ENCODE measurements around the gene HIVEP2. TPM values are rescaled to one million over a fixed set of nuclear protein-coding genes. Genes with fewer than 3 reads are reported as not detected.
A peak's percentile ranks its signal among the peaks of the same experiment; 100 is the strongest.

HIVEP2 gene
- total RNA-seq, 2 donors from 2014 or later = 23.8 to 33.1 TPM

DNA sequence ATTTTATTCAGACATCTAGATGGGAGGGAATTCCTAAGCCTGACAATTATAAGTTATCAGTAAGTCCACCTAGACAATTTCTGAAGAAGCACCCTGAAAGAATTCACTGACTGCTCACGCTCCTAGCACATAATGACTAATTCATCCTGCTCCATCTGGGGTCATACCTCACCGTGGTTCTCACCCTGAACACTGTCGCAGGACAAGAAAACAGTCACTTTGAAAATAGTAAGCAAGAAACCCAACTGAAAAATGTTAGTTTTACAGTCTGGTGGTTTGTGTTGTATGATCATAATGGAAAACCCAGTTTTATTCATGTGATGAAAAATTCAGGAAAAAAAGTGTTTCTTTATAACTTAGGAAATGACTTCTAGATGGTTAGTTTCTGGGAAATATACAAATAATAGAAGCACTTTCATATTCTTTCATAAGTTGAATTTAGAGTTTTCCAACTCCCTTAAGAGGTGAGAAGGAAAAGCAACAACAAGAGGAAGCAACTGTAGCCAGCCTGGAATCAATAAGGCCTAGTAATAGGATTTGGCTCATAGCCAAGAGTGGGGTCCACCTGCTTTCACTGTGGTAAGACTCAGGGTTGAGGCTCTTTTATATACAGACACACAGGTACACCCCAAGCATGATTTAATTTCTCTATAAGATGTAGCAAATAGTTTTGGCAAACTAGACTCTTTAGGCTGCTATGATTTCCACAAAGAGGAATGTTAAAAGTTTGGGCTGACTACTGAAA is 94.1 kb downstream of the HIVEP2 start:
- H3K9me3 Mint-ChIP-seq = no peaks in the 10 kb centered on the region
- H3K27ac Mint-ChIP-seq = peak overlapping the region; percentile 89 to 90
- DNase-seq (ENCODE audit: low spot score in 2 of 2) (no peak), ATAC-seq (peak; percentile 66 to 76)
- H3K36me3 Mint-ChIP-seq = peaks cover 6 to 14% of the 10 kb centered on the region in 2 donors

DNA sequence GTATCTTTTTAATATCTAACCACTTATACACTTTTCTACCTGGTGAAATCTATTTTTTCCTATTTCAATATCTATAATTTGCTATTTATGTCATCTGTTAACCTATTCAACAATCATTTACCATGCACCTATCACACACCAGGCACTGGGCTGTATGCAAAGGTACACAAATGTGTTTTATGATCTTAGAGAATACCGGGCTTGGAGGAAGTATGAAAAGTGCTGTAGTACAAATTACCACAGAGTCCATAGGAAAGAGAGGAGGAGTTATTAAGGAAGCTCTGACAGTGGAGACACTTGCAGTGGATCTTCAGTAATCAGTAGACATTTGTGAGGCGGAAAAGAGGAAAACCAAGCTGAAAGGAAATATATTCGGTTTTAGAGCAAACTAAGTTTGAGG is 96.0 kb downstream of the HIVEP2 start:
- ATAC-seq = no peak
- DNase-seq (ENCODE audit: low spot score in 2 of 2) = no peak

DNA sequence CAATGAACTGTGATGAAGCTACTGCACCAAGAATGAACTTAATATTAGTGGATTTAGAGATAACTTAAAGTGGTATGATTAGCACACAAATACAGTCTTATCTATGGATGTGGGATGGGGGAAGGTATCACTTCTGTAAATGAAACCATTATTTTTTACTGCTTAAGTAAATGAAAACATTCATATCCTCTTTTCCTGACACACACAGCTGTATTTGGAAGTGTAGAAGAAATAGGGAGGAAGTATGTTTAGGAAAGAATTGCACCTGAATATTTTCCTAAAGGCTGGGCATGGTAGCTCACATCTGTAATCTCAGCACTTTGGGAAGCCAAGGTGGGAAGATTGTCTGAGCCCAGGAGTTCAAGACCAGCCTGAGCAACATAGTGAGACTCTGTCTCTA is 96.8 kb downstream of the HIVEP2 start:
- Mint-ChIP-seq H3K9me3 (no peaks in the 10 kb centered on the region), H3K36me3 (no peaks in the 10 kb centered on the region), H3K27ac (no peak overlapping the region)
- ATAC-seq (no peak), DNase-seq (ENCODE audit: low spot score in 2 of 2) (no peak)

More for the DNA sequence above, 96.0 kb downstream of the HIVEP2 start:
- H3K36me3 Mint-ChIP-seq = peaks cover 0 to 7% of the 10 kb centered on the region in 2 donors
- H3K9me3 Mint-ChIP-seq = no peaks in the 10 kb centered on the region
- H3K27ac Mint-ChIP-seq = peak overlapping the region; percentile 22 to 38

DNA sequence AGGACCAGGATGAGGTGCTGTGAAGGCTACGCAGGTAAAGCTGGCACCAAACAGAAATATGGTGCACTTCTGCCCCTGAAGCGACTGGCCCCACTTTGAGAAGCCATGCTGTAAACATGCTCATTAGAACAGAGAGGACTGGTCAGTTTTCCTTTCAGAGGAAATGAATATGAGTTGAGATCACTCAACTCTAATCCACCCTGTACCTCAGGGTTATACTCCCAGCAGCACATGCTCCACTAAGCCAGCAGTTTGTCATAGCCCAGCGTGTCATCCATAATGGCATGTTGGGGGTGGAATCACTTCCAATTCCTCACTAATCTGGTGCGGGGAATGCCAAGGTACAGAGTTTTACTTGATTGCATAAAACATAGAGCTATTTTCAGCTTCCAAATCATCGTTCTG is 98.1 kb downstream of the HIVEP2 start:
- no peaks in the 10 kb centered on the region for H3K36me3 Mint-ChIP-seq
- ATAC-seq (no peak), DNase-seq (ENCODE audit: low spot score in 2 of 2) (no peak)
- no peaks in the 10 kb centered on the region for H3K9me3 Mint-ChIP-seq
- peak overlapping the region; percentile 99 to 100 for H3K27ac Mint-ChIP-seq

DNA sequence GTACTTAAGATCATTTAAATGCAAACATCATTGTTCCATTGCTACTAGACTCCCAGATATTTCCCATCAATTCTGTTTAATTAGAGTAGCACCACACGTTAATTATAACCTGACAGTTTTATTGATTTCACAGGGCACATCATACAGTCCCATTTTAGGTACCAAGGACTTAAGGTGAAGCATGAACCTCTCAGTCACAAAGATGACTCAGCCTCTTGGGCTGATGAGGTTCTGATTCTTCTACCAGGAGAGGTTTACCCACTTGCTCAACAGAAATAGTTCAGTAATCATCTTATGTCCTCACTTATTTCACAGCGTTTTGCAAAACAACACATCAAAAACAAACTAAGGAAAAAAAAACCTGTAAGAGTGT is 98.5 kb downstream of the HIVEP2 start:
- no peak for ATAC-seq
- Mint-ChIP-seq H3K27ac (peak overlapping the region; percentile 99 to 100), H3K9me3 (no peaks in the 10 kb centered on the region), H3K36me3 (no peaks in the 10 kb centered on the region)
- no peak for DNase-seq (ENCODE audit: low spot score in 2 of 2)

DNA sequence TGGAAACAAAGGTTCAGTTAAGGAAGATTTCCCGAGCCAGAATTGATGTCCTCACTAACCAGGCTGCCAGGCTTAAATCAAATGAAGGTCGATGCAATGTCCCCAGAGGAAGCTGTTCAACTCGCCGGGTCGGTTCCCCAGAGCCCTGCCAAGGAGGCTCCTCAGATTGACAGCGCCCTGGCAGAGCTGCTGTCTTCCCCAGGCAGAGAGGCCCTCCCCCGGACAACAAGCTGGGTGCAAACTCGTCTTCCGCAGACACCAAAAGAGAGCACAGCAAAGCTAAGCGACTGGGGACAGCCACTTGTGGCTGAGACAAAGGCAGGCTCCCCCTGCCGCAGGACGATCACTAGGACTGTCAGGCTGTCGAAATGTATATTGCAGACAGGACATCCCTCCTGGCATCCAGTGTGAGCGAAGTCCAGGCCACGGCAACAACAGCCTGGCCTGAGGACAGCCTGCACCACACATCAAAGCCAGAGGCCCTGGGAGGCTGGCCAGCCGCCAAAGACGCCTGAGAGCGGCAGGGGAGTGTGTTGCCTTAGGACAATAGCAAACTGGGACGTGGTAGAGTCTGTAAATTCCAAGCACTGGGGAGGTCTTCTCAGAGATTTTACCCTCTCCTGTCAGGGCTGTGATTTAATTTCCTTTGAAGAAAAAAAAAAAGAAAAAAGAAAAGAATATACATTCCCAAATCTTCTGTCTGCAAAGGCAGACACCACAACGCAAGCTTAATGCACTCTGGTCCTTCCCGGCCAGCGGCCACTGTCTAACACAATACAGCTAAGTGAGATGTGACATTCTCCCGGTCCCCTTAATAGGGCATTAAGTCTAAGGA is 99.1 kb downstream of the HIVEP2 start:
- peak; percentile 3 for ATAC-seq
- peak overlapping the region; percentile 99 to 100 for H3K27ac Mint-ChIP-seq
- H3K9me3 Mint-ChIP-seq = no peaks in the 10 kb centered on the region
- no peaks in the 10 kb centered on the region for H3K36me3 Mint-ChIP-seq
- DNase-seq (ENCODE audit: low spot score in 2 of 2) = no peak

DNA sequence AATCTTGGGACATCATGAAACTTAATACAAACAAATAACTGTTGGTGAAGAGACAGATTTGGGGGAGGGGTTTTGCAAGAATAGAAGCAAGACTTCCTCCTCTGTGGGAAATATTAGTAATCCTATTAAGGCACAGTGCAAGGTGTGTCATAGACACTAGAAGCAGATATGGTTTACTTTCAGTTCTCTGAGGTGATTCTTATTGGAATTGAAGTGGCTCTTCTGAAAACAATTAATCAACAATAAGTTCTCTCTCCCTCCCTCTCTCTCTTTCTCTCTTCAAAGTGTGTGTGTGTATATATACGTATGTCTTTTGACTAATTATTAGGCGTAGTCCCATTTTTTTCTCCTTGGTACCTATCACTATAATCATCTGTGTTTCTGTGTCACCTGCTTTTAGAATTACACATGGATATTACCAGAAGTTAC is 99.8 kb downstream of the HIVEP2 start:
- Mint-ChIP-seq H3K27ac (peak overlapping the region; percentile 99 to 100), H3K36me3 (no peaks in the 10 kb centered on the region), H3K9me3 (no peaks in the 10 kb centered on the region)
- no peak for DNase-seq (ENCODE audit: low spot score in 2 of 2)
- ATAC-seq = peak; percentile 19 to 34

DNA sequence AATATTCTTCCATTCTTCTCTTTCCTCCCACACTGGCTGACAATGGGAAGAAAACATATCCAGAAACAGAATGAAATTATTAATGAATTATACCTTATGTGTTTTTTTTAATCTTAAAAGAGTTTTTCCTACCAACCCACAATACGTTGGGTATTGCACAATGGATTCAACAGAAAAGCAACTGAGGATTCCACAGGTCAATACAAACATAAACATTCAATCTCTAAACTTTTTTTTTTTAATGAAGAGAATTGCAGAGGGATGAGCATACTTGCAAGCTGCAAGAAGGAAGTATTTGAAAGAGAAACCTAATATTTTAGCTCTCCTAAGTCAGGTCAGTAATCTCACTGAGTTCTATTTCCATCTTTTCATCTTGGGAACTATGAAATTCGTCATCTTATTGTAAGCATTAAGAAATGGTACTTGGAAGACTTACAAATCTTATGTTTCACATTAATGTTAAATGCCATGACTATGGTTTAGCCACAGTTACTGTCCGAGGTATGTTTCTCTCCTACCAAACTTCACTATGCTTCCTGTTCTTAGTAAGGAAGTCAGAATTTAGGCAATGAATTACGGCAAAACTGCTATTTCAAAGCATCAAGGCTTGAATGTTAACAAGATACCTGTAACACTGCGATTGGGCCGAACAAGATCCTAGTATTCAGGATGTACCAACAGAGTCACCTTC is 100.8 kb downstream of the HIVEP2 start:
- Mint-ChIP-seq H3K36me3 (no peaks in the 10 kb centered on the region), H3K9me3 (no peaks in the 10 kb centered on the region), H3K27ac (peak overlapping the region; percentile 99 to 100)
- no peak for DNase-seq (ENCODE audit: low spot score in 2 of 2)
- ATAC-seq = no peak

DNA sequence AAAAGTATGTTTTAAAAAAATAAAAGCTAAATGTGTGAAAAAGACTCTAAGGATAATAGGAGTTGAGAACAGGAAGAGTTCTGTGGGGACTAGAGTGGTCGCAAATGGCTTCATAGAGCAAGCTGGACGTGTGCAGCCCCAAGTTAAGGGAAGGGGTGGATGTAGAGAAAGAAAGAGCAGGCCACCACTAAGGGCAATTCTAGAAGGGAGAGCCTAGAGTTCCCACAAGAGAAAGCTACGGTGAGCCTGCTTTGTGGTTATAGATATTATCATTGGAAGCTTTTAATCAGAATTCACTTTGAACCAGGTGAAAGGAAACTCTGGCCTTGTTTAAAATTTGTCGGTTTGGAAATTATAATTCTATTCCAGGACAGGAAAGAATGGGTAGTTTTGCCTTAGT is 101.6 kb downstream of the HIVEP2 start:
- Mint-ChIP-seq H3K9me3 (no peaks in the 10 kb centered on the region), H3K36me3 (no peaks in the 10 kb centered on the region), H3K27ac (peak overlapping the region; percentile 99 to 100)
- ATAC-seq (peak; percentile 13 to 26), DNase-seq (ENCODE audit: low spot score in 2 of 2) (no peak)

DNA sequence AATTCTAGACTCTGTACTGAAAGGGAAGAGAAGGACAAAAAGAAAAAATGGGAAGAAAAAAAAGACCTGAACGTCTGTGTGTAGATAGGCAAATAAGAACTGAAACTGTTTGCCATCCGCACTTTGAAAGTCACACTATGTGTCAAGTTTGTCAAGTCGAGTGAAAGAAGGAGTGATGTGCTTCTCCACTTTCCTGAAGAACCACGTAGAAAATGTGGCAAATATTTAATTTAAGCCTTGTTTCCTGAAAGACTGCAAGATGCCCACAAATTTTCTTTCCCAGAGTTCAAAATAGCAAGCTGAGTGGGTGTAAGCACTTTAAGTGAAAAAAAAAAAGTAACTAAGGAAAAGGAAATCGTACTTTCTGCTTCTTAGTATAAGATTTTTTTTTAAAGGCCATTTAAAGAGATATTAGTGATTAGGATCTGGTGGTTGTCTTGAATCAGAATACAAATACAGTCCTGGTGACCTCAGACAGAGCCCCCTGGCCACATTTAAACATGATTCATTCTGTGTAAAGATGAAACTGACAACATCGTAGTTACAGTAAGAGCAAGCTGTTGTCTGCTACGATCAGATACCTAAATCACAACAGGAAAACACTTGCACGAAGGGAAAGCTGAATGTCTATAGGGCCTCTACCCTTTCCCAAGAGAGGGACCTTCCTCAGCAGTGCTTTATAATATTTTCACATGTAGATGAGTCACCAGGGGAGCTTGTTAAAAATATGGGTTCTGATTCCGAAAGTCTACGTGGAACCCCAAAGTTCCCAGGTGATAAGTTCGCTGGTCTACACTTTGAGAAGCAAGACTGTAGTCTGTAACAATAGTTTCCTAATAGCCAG is 102.3 kb downstream of the HIVEP2 start:
- no peaks in the 10 kb centered on the region for H3K9me3 Mint-ChIP-seq
- H3K27ac Mint-ChIP-seq = peak overlapping the region; percentile 99 to 100
- ATAC-seq (peak; percentile 78 to 86), DNase-seq (ENCODE audit: low spot score in 2 of 2) (no peak)
- no peaks in the 10 kb centered on the region for H3K36me3 Mint-ChIP-seq

DNA sequence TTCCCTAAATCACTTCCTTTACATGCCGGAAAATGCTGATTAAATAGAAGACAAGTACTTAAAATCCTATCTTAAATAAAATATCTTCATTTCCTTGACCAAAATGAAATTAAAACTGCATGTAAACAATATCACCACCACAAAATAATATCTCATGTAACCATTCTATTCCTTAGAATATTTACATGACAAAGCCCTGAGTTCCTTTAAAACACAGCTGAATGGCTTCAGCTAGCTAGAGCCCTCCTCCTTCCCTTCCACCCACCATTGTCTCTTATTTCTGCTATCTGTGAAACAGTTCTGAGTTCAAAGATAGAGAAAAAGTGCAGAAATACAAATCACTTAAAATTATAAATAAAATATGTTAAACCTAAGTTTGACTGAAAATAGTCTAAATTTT is 103.1 kb downstream of the HIVEP2 start:
- Mint-ChIP-seq H3K27ac (peak overlapping the region; percentile 99 to 100), H3K36me3 (no peaks in the 10 kb centered on the region), H3K9me3 (no peaks in the 10 kb centered on the region)
- ATAC-seq (no peak), DNase-seq (ENCODE audit: low spot score in 2 of 2) (no peak)

DNA sequence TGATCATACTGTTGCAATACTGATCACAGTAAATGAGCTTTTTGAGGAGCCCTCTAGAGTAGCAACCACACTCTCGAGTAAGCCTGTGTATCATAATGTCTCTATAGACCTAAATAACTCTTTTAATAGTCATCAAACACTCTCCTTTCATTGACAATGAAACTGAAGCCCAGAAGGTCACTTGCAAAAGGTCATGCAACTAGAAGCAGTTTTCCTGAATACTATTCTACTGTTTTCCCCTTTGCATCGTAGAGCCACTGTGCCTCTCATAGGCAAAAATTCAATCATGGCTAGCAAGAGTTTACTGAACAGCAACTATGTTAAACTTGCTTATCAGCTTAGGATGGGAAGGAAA is 105.3 kb downstream of the HIVEP2 start:
- DNase-seq (ENCODE audit: low spot score in 2 of 2) = no peak
- H3K9me3 Mint-ChIP-seq = no peaks in the 10 kb centered on the region
- peaks cover 0 to 15% of the 10 kb centered on the region in 2 donors for H3K36me3 Mint-ChIP-seq
- peak overlapping the region; percentile 81 to 88 for H3K27ac Mint-ChIP-seq
- peak in 1 of 2 donors; percentile 39 for ATAC-seq

DNA sequence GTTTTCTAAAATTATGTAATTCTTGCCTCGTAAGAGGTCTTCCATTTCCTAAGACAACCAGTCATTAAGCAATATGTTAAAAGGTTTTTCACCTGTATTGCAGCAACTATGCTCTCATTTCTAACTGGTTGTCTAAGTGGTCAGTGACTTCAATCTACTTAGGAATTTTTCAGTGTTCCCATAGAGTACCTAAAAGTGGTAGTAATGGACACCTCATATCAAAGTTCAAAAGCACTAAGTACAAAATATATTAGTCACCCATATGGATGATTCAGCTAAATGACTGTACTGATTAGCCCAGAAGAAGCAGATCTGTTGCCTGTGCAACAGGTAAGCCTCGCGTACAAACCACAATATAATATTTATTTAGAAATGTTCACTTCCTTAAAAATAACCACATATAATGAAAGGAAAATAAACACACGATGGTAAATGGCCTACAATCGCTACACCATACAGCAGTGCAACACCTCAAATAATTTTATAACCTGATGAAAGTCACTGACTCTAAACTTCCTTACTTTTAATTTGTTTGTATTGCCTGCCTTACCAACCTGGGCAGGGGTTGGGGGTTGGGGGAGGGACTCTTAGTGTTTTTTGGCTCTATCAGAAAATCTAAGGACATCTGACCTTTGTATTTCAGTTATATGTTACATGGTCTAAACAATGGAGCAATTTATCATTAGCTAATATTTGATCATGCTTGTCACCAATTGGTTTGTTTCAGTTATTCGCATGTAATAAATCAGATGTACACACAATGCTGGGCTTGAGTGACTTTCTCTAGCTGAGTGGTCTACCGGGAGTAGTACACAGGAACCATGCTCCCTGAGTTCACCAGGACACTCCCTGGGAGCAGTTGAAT is 105.9 kb downstream of the HIVEP2 start:
- peaks cover 0 to 15% of the 10 kb centered on the region in 2 donors for H3K36me3 Mint-ChIP-seq
- DNase-seq (ENCODE audit: low spot score in 2 of 2) (no peak), ATAC-seq (peak in 1 of 2 donors; percentile 23)
- no peaks in the 10 kb centered on the region for H3K9me3 Mint-ChIP-seq
- H3K27ac Mint-ChIP-seq = peak overlapping the region; percentile 81 to 88

DNA sequence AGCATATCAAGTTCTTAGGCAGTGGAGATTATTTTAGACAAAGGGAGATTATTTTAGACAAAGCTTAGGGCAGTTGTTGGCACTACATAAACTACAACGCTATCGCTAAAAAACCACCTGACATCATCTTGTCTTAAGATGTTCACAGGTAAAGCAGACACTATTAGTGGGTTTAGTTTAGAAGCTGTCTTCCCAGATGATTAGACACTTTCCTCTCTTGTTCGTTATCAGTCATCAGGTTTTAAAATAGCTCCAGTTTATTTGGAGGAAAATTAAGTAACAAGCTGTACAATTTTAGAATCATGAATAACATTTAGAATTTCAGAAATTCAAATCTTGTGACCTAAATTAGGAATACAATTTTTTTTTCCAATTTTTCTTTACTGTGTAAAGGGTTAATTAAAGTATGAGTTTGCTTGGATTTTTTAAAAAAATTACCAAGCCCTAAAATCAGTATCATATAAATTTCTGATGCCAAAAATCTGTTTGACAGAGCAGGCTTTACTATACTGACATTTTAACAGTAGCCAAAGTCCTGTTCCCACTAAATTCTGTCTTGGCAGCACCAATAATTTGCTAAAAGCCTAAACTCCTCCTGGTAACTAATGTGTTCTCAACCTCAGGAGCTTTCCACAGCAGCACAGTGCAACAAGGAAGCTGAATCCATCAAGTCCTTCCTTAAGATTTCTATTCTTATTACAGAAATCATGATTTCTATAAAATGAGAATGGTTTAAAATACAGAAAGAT is 109.0 kb downstream of the HIVEP2 start:
- Mint-ChIP-seq H3K9me3 (no peaks in the 10 kb centered on the region), H3K36me3 (peaks cover 0 to 36% of the 10 kb centered on the region in 2 donors), H3K27ac (no peak overlapping the region)
- ATAC-seq (no peak), DNase-seq (ENCODE audit: low spot score in 2 of 2) (no peak)

DNA sequence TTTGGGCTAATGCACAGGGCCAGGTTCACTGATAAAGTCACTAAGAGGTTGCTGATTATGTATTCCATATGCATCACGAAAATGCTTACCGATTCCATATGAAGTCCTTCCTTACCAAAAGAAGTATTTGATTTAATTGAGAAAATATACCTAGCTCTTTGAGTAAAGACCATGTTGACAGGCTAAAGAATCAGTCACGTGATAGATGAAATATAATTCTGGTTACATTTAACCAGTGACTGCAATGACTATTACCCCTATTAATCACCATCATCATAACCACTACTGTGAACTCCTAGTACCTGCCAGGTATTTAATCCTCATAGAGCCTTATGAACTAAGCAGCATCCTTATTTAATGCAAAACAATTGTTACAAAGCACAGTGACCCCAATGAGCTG is 110.1 kb downstream of the HIVEP2 start:
- DNase-seq (ENCODE audit: low spot score in 2 of 2) (no peak), ATAC-seq (no peak)
- no peaks in the 10 kb centered on the region for H3K9me3 Mint-ChIP-seq
- H3K36me3 Mint-ChIP-seq = peaks cover 0 to 40% of the 10 kb centered on the region in 2 donors
- H3K27ac Mint-ChIP-seq = peak overlapping the region in 1 of 2 donors; percentile 12
